Stimulated activated naive CD8-positive, alpha-beta T cell treated with anti-CD3 and anti-CD28 coated beads, Interleukin-15, Interleukin-2, amounts not matched to agents 100 ng/mL and 50 ng/mL, for 24 hours (primary cell): Measurements from ENCODE around the gene DGUOK.
"Not testable (repeated sequence)": the region's sequence is repeated elsewhere in the genome, so short reads cannot be mapped to it uniquely, and the experiment has no call there.

ENCODE experiments used
- H3K27ac Mint-ChIP-seq: one replicate; pipeline ENCODE4 v1.8.0; 2021; ENCODE audit warnings: mild to moderate bottlenecking, mixed read lengths
- H3K27me3 Mint-ChIP-seq: one replicate; pipeline ENCODE4 v1.8.0; 2021; ENCODE audit warnings: mixed read lengths
- H3K36me3 Mint-ChIP-seq: one replicate; pipeline ENCODE4 v1.8.0; 2021; ENCODE audit warnings: low read depth, mixed read lengths
- H3K4me1 Mint-ChIP-seq: one replicate; pipeline ENCODE4 v1.8.0; 2021; ENCODE audit warnings: low read depth, mixed read lengths
- H3K4me3 Mint-ChIP-seq: one replicate; pipeline ENCODE4 v1.8.0; 2021; ENCODE audit warnings: mild to moderate bottlenecking, mixed read lengths
- H3K9me3 Mint-ChIP-seq: one replicate; pipeline ENCODE4 v1.8.0; 2021; ENCODE audit warnings: mixed read lengths

Gene DGUOK

DNA sequence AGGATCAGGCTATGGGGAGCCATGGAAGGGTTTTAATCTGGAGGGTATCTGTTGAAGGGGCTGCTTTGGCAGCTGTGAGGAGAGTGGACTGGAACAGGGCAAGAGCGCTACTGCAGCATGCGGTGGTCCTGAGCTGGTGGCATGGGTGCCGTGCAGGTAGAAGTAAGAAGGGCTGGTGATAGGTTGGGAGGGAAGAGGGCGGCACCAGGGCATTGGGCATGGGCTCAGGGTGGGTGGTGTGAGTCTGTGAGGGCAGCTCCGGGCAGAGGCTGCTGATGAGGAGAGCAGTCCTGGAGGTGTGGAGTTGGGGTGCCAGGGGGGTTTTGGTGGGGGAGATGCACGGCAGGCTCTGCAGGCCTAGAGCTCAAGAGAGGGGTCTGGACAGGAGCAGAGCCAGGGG is 31.8 kb upstream of the DGUOK start:
- no peak overlapping the region for H3K27ac Mint-ChIP-seq
- H3K9me3 Mint-ChIP-seq = no peaks in the 10 kb centered on the region
- H3K27me3 Mint-ChIP-seq = no peaks in the 10 kb centered on the region
- no peaks in the 10 kb centered on the region for H3K36me3 Mint-ChIP-seq
- H3K4me1 Mint-ChIP-seq = peaks cover 32% of the 10 kb centered on the region
- H3K4me3 Mint-ChIP-seq = no peak overlapping the region

DNA sequence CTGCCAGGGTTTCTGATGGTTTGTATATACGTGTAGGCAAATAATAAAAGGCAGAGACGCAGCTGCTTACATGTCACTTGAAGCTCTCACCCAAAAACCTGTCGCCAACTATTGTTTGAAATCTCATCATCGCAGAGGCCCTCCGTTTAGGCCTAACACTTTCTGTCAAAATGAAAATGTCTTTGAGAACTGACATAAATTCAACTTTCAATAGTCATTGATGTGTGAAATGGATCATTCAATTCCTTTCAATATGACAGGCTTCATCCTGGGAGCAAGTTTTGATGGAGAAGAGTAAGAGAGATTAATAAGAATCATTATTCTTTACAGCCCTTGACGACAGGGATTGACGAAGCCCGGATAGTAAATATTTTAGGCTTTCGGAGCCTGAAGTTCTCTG is 31.2 kb upstream of the DGUOK start:
- H3K4me3 Mint-ChIP-seq = no peak overlapping the region
- H3K4me1 Mint-ChIP-seq = peaks cover 32% of the 10 kb centered on the region
- H3K27me3 Mint-ChIP-seq = no peaks in the 10 kb centered on the region
- no peaks in the 10 kb centered on the region for H3K9me3 Mint-ChIP-seq
- H3K27ac Mint-ChIP-seq = no peak overlapping the region
- H3K36me3 Mint-ChIP-seq = no peaks in the 10 kb centered on the region

DNA sequence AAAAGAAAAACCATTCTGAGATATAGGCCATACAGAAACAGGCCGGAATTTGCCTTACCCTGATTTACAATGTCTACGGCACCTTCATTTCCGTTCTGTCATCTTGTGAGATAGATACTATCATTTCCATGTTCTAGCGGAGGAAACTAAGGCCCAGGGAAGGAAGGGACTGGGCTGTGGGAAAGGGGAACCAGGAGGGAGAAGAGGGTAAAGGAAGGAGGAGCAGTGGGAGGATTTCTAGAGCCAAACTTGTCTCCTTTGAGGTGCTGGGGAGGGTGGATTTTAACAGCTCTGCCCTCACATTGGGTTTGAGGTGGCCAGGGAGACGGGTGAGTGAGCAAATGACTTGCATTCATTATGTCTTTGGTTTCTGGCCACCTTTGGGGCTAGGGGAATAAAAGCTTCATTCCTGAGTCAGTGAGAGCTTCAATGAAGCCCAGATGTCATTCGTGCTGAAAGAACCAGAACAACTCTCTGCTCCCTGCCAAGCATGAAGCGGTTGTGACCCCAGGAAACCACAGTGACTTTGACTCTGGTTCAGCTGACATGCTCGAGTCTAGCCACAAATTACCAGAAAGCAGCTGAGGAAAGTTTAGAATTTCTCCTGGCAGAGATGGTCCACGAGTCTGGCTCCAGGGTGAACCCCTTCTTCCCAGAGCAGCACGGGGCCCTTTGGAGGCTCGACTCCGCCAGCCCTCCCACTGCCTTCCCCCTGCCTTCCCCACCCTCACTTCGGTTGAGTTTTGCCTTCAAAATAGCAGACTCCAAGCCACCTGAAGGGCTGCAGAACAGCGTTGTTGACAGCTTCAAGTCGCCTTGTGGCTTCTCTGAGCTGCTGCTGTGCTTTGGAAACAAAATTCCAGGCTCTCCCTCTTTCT is 30.1 kb upstream of the DGUOK start:
- no peaks in the 10 kb centered on the region for H3K27me3 Mint-ChIP-seq
- H3K9me3 Mint-ChIP-seq = no peaks in the 10 kb centered on the region
- H3K4me3 Mint-ChIP-seq = peak overlapping the region; percentile 51
- peak overlapping the region; percentile 89 for H3K27ac Mint-ChIP-seq
- H3K4me1 Mint-ChIP-seq = peaks cover 32% of the 10 kb centered on the region
- H3K36me3 Mint-ChIP-seq = no peaks in the 10 kb centered on the region

DNA sequence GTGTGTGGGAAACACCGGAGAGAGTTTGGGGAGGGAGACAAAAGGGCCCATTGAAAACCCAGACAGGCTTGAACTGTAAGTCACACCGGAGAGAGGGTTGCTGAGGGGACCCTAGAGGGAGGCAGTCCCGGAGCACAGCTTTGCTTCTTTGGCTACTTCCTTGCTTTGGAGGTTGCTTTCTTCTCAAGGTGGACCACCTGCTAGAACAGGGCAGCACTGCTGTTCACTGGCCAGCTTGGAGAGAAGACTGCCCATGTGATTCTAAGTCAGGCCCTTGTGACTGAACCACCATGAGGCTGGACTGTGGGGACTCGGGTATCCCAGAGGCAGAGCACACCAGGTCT is 29.5 kb upstream of the DGUOK start:
- H3K27ac Mint-ChIP-seq = peak overlapping the region; percentile 89
- no peaks in the 10 kb centered on the region for H3K27me3 Mint-ChIP-seq
- no peaks in the 10 kb centered on the region for H3K9me3 Mint-ChIP-seq
- H3K4me3 Mint-ChIP-seq = no peak overlapping the region
- no peaks in the 10 kb centered on the region for H3K36me3 Mint-ChIP-seq
- H3K4me1 Mint-ChIP-seq = peaks cover 32% of the 10 kb centered on the region

DNA sequence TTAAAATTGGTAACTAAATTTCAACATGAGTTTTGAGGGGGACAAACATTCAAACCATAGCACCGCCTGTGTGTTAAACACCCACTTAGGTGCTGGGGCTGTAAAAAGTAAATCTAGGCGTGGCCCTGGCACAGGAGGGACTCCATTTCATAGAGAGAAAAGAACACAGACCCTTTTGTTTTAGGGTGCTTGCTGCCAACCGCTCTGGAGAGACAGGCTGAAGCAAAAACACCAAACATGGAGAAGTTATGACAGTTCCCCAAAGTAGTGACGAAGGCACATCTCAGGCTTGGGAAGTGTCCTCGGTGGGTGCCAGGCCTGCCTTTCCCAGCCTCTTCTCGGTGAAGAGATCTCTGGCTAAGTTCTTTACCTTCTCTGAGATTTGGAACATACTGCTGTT is 28.7 kb upstream of the DGUOK start:
- no peaks in the 10 kb centered on the region for H3K27me3 Mint-ChIP-seq
- H3K27ac Mint-ChIP-seq = no peak overlapping the region
- peaks cover 32% of the 10 kb centered on the region for H3K4me1 Mint-ChIP-seq
- no peaks in the 10 kb centered on the region for H3K36me3 Mint-ChIP-seq
- H3K9me3 Mint-ChIP-seq = no peaks in the 10 kb centered on the region
- H3K4me3 Mint-ChIP-seq = no peak overlapping the region

DNA sequence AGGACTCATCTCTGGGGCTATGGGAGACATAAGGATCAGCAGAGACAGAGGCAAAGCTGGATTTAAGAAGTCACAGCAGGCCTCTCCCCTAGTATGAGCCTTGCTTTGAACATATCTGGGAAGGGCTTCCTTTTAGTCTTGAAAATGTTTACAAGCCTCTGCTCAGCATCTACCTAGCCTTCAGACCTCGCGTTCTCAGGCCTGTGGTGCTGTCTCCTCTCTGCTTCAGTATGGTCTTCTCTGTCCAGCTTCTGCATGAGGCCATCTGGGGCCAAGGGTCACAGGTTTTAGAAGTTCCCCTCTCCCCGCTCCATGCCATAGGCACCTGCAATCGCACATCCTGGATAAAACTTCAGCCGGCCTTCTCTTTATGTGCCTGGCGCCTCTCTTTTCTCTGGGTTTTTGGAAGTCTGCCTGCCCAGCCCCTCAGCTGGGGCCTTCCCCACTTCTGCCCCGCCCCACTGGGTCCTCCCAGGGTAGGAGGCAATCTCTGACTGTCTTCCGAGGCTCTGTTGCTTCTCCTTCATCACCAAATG is 26.8 kb upstream of the DGUOK start:
- no peaks in the 10 kb centered on the region for H3K9me3 Mint-ChIP-seq

DNA sequence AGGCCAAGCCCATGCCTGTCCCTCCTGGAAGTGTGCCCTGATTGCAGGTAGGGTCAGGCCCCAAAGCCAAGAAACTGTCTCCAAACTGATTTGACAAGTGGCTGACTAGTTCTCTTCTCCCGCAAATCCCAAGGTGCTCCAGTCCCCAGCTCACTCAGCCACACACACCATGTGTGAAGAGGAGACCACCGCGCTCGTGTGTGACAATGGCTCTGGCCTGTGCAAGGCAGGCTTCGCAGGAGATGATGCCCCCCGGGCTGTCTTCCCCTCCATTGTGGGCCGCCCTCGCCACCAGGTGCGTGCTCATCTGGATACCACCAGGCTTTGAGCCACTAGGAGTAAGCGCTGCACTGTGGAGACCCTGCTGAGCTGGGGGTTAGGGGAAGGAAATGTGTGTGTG is 25.5 kb upstream of the DGUOK start:
- Mint-ChIP-seq H3K4me3 (no peak overlapping the region), H3K4me1 (peaks cover 16% of the 10 kb centered on the region), H3K9me3 (no peaks in the 10 kb centered on the region), H3K36me3 (no peaks in the 10 kb centered on the region), H3K27me3 (no peaks in the 10 kb centered on the region), H3K27ac (no peak overlapping the region)

More for the DNA sequence above, 26.8 kb upstream of the DGUOK start:
- no peak overlapping the region for H3K4me3 Mint-ChIP-seq
- peaks cover 29% of the 10 kb centered on the region for H3K4me1 Mint-ChIP-seq
- no peaks in the 10 kb centered on the region for H3K36me3 Mint-ChIP-seq
- H3K27me3 Mint-ChIP-seq = no peaks in the 10 kb centered on the region
- H3K27ac Mint-ChIP-seq = no peak overlapping the region

DNA sequence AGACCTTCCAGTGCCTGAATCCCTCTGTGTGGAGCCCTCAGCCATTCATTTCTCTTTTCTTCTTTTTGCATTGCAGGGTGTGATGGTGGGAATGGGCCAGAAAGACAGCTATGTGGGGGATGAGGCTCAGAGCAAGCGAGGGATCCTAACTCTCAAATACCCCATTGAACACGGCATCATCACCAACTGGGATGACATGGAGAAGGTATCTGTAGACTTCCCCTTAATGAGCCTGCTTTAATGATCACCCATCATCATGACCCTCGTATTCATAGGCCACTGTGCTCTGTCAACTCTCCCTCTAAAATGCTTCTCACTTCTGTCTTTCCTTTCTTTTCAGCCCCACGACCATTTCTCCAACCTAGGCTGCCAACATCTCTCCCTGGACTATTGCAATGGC is 24.4 kb upstream of the DGUOK start:
- Mint-ChIP-seq H3K36me3 (no peaks in the 10 kb centered on the region), H3K4me3 (no peak overlapping the region), H3K27me3 (no peaks in the 10 kb centered on the region), H3K4me1 (peaks cover 8% of the 10 kb centered on the region), H3K9me3 (no peaks in the 10 kb centered on the region), H3K27ac (no peak overlapping the region)

DNA sequence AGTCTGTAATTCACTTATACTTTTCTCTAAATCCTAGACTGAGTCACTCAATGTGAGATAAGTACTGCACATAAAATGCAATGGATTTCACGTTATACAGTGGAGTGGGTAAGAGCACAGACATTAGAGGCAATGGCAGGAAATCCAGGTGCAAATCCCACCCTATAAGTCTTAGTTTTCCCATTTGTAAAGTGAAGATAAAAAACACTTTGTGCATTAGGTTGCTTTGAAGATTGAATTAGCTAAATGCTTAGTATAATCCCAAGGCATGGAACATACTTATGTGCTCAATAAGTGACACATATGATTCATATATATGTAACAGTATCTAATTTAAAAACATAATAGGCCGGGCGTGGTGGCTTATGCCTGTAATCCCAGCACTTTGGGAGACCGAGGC is 23.4 kb upstream of the DGUOK start:
- Mint-ChIP-seq H3K27ac (no peak overlapping the region), H3K4me1 (peaks cover 13% of the 10 kb centered on the region), H3K4me3 (no peak overlapping the region), H3K9me3 (no peaks in the 10 kb centered on the region), H3K27me3 (no peaks in the 10 kb centered on the region), H3K36me3 (no peaks in the 10 kb centered on the region)

DNA sequence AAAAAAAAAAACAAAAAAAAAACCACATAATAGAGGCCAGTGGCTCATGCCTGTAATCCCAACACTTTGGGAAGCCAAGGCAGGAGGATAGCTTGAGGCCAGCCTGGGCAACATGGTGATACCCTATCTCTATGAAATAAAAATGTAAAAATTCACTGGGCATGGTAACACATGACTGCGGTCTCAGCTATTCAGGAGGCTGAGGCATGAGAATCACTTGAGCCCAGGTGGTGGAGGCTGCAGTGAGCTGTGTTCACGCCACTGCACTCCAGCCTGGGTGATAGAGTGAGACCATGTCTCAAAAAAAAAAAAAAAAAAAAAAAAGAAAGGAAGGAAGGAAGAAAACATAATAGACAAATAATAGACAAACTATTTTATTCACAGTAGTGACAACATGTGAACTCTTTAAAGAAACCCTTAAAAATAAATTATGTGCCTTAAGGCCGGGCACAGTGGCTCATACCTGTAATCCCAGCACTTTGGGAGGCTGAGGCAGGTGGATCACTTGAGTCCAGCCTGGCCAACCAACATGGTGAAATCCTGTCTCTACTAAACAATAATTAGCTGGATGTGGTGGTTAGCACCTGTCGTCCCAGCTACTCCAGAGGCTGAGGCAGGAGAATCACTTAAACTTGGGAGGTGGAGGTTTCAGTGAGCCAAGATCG is 22.6 kb upstream of the DGUOK start:
- H3K4me1 Mint-ChIP-seq = peaks cover 17% of the 10 kb centered on the region
- H3K4me3 Mint-ChIP-seq, H3K36me3 Mint-ChIP-seq, H3K9me3 Mint-ChIP-seq, H3K27ac Mint-ChIP-seq, H3K27me3 Mint-ChIP-seq: not testable (repeated sequence)

DNA sequence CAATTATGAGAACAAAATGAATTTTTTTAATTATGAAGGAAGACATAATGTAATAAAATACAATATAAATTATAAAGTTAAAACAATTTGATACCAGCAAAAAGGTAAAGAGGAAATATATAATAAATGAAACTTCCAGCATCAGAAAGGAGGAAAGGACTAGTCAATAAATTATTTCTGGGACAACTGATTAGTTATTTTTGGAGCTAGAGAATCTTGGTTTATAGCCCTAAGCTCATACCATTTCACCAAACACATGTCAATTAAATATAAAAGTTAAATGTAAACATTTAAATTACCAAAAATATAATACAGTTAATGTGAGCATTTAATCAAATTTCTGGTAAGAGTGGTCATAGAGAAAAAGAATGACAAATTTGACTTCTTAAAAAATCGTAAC is 21.7 kb upstream of the DGUOK start:
- Mint-ChIP-seq H3K4me1 (peaks cover 17% of the 10 kb centered on the region), H3K27me3 (no peaks in the 10 kb centered on the region), H3K27ac (no peak overlapping the region), H3K4me3 (no peak overlapping the region), H3K9me3 (no peaks in the 10 kb centered on the region), H3K36me3 (no peaks in the 10 kb centered on the region)

DNA sequence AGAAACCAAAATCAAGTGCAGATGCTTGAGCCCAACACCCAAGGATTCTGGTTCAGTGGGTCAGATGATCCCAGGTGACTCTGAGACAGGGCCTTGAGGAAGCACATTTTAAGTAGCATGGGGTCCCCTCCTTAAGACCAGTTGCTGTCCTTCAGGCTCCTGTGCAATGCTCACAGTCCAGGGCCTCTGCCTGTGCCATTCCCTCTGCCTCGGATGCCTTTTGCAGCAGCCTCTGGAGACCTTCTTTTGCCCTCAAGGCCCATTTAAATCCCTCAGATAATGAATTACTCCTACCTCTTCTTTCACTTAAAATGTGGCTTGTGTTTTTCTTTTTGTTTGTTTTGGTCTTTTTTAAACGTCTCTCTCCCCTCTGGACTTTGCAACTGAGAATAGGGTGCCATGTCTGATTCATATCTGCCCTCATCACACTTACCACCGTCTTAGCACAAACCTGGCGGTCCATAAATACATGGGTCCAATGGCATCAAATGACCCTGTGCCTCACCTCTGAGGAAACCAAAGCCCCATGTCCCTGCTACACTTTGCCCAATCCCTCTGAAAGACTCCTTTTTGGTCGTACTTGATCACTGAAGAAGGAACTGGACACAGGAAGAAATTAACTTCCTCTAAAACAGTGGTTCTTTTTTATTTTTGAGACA is 19.7 kb upstream of the DGUOK start:
- no peaks in the 10 kb centered on the region for H3K27me3 Mint-ChIP-seq
- H3K4me1 Mint-ChIP-seq = peaks cover 17% of the 10 kb centered on the region
- H3K27ac Mint-ChIP-seq = peak overlapping the region; percentile 61
- no peaks in the 10 kb centered on the region for H3K9me3 Mint-ChIP-seq
- H3K36me3 Mint-ChIP-seq = no peaks in the 10 kb centered on the region
- no peak overlapping the region for H3K4me3 Mint-ChIP-seq

DNA sequence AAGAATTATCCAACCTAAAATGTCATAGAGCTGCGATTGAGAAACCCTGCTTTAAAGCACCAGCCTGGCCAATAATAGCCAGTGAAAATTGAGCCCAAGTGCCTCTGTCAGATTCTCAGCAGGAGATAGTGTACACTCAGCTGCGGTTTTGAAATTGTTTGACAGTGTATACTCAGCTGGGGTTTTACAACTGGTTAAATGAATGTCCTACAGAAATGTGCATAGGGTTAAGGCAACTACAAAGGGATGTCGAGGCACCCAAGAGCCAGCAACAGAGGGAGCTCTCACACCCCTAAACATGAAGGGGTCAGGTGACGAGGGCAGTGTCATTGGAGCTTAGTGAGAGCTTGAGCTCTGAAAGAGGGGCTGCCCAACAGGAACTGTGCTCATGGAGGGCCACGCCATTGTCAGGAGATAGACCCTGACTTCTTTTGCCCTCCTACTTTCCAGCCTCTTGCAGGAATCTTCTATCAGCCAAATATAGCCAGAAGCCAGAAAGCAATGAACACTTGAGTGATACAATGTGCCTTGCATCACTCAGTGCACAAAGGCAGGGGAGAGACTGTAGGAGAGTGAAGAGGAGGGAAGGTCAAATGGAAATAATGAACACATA is 18.7 kb upstream of the DGUOK start:
- Mint-ChIP-seq H3K9me3 (no peaks in the 10 kb centered on the region), H3K36me3 (no peaks in the 10 kb centered on the region), H3K4me3 (peak overlapping the region; percentile 14), H3K27me3 (no peaks in the 10 kb centered on the region), H3K4me1 (peaks cover 17% of the 10 kb centered on the region), H3K27ac (peak overlapping the region; percentile 87)

DNA sequence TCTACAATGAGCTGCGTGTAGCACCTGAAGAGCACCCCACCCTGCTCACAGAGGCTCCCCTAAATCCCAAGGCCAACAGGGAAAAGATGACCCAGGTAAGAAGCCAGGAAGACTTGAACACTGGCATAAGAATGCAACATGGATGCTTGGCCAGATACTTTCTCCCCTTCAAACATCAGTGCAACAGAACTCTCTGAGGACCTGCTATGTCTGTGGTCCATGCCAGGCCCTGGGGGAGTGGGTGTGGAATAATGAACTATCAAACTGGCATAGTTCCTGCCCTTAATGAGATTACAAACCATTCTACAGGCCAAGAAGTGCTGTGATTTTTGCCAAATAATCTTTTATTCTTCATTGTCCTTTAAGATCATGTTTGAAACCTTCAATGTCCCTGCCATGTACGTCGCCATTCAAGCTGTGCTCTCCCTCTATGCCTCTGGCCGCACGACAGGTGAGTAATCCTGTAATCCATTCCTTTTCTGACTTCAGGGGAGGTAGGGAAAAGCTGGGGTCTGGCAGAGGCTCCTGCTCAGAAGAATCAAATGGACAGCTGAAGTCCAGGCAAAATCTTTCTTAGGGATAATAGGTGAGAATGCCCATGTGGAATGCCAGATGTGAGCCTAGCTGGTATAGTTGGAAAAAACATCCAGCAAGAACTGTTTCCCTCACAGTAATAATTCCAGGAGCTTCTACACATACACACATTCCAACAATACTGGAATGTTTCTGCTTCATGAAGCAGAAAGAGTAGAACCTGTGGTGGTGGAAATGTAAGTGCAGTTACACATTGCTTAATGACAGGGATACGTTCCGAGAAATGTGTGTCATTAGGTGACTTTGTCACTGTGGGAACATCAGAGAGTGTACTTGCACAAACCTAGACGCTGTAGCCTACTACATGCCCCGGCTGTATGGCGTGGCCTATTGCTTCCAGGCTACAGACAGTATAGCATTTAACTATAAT is 17.7 kb upstream of the DGUOK start:
- no peak overlapping the region for H3K4me3 Mint-ChIP-seq
- H3K4me1 Mint-ChIP-seq = peaks cover 17% of the 10 kb centered on the region
- no peaks in the 10 kb centered on the region for H3K36me3 Mint-ChIP-seq
- H3K27me3 Mint-ChIP-seq = no peaks in the 10 kb centered on the region
- no peaks in the 10 kb centered on the region for H3K9me3 Mint-ChIP-seq
- H3K27ac Mint-ChIP-seq = no peak overlapping the region
